Mononuclear cell (primary cell): ENCODE measurements around the gene DCTN1. TPM values are rescaled to one million over a fixed set of nuclear protein-coding genes. Genes with fewer than 3 reads are reported as not detected.
A peak's percentile ranks its signal among the peaks of the same experiment; 100 is the strongest.

Experiments used
- H3K27me3 ChIP-seq: 2 replicates; pipeline ENCODE4 v1.6.0; 2011; ENCODE audit warnings: low read length, control low read depth; ENCODE audit not compliant: insufficient read depth
- H3K4me1 ChIP-seq: 2 replicates; pipeline ENCODE4 v1.5.1; 2011; ENCODE audit warnings: mild to moderate bottlenecking, low read length, control low read depth; ENCODE audit not compliant: insufficient read depth
- H3K4me3 ChIP-seq: 2 replicates; pipeline ENCODE4 v1.5.1; 2011; ENCODE audit warnings: mild to moderate bottlenecking, low read length, moderate library complexity
- H3K9me3 ChIP-seq: 2 replicates; pipeline ENCODE4 v1.5.1; 2011; ENCODE audit warnings: low read depth, mild to moderate bottlenecking, control low read depth, low read length
- total RNA-seq: library from RNA; depleted of rRNA; stranded (reverse); fragments of >200 nt; gene quantifications from one replicate; pipeline ENCODE4 v1.2.3, GENCODE V29; 2012

DCTN1 gene
- total RNA-seq, 1 donor = 41.8 TPM

DNA sequence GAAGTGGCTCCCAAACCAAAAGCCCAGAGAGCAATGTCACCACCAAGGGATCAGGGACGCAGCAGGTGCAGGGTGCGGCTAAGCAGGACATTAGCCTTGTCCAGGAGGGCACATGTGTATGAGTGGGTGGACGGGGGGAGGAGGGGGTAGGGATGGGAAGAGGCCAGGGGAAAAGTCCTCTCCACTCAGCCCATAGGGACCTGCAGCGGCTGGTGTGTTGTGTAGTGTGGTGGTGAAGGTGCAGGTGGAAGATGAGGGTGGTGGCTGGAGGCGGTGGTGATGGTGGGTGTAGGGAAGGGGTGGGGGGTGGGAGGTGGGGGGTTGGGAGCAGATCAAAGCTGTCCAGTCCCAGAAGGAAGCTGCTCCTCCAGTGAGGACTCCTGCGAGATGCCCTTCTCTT, 37.7 kb upstream of the DCTN1 start:
- H3K4me3 ChIP-seq = no peak overlapping the region
- H3K9me3 ChIP-seq = no peaks in the 10 kb centered on the region
- peaks cover 60% of the 10 kb centered on the region for H3K4me1 ChIP-seq
- no peaks in the 10 kb centered on the region for H3K27me3 ChIP-seq

GRCh38 chr2:74417197-74417596, 37.1 kb upstream of the DCTN1 start:
- peaks cover 58% of the 10 kb centered on the region for H3K4me1 ChIP-seq
- H3K4me3 ChIP-seq = no peak overlapping the region
- no peaks in the 10 kb centered on the region for H3K9me3 ChIP-seq
- H3K27me3 ChIP-seq = no peaks in the 10 kb centered on the region

GRCh38 chr2:74416778-74417177, 36.7 kb upstream of the DCTN1 start:
- Histone ChIP-seq H3K4me1 (peaks cover 54% of the 10 kb centered on the region), H3K27me3 (no peaks in the 10 kb centered on the region), H3K9me3 (no peaks in the 10 kb centered on the region), H3K4me3 (no peak overlapping the region)

- Histone ChIP-seq H3K4me3 (peak overlapping the region; percentile 38), H3K4me1 (peaks cover 47% of the 10 kb centered on the region), H3K9me3 (no peaks in the 10 kb centered on the region), H3K27me3 (no peaks in the 10 kb centered on the region)
Measured at GRCh38 chr2:74415762-74416395, 35.8 kb upstream of the DCTN1 start.

DNA sequence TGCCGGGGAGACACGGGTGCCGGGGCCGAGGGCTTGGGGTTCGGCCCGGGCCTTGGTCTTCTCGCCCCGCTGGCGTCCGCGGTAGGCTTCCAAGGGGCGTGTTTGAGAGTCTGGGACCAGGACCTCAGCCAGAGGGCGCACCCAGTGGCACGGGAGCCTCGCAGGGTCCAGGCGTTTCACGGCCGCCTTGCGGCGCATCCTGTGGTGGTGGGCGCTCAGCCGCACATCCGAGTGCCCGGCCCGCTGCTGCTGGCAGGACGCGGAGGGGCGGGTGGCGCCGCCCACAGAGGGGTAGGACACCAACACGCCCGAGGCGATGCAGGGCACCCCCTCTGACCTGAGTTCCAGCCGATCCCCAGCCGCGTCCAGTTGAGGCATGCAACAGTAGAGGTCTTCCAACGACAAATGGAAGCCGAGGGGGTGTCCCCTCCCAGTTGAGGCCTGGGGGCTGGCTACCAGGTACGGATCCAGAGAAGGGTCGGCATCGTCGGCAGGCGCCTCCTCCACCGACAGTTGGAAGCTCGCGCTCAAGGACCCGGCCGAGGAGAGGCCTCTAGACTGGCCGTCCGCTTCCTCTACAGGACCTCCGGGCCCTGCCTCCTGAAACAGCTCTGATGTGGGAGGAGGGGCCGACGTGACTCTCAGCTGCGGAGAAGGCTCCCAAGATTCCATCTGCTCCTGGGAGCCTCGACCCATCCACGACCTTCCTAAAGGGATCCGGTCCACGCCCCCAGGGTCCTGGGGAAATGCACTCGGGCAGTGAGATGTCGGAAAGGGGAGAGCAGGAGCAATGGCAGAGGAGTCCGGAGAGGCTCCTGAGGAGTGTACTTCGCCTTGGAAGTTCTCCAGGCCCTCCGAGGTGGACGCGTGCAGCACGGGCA, 35.0 kb upstream of the DCTN1 start:
- no peaks in the 10 kb centered on the region for H3K27me3 ChIP-seq
- H3K4me3 ChIP-seq = peak overlapping the region; percentile 38
- H3K9me3 ChIP-seq = no peaks in the 10 kb centered on the region
- H3K4me1 ChIP-seq = peaks cover 40% of the 10 kb centered on the region

- peak overlapping the region; percentile 38 for H3K4me3 ChIP-seq
- no peaks in the 10 kb centered on the region for H3K9me3 ChIP-seq
- peaks cover 36% of the 10 kb centered on the region for H3K4me1 ChIP-seq
- no peaks in the 10 kb centered on the region for H3K27me3 ChIP-seq
Measured at GRCh38 chr2:74414441-74414840, 34.3 kb upstream of the DCTN1 start.

GRCh38 chr2:74413001-74413698, 33.0 kb upstream of the DCTN1 start:
- Histone ChIP-seq H3K27me3 (no peaks in the 10 kb centered on the region), H3K4me1 (peaks cover 32% of the 10 kb centered on the region), H3K4me3 (no peak overlapping the region), H3K9me3 (no peaks in the 10 kb centered on the region)

DNA sequence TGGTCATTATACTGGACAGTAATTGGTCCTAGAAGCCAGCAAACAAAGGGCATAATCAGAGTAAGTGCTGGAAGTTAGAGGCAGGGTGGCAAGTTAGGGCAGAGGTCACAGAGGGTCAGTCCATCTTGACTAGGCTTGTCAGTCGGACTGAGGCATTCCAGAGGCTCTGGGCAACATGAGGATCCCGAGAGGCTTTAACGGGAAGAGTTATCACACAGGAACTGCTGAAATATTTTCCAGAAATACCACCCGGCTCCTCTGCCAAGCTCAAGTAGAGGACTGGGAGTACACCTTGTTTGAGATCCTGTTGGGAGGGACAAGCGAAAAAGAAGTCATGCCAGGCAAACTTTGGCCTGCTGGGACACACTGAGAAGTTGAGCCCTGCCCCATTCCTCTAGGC, 27.6 kb upstream of the DCTN1 start:
- no peaks in the 10 kb centered on the region for H3K4me1 ChIP-seq
- no peaks in the 10 kb centered on the region for H3K27me3 ChIP-seq
- no peaks in the 10 kb centered on the region for H3K9me3 ChIP-seq
- no peak overlapping the region for H3K4me3 ChIP-seq

- Histone ChIP-seq H3K4me3 (no peak overlapping the region), H3K9me3 (no peaks in the 10 kb centered on the region), H3K27me3 (no peaks in the 10 kb centered on the region), H3K4me1 (no peaks in the 10 kb centered on the region)
Measured at GRCh38 chr2:74406035-74406434, 25.9 kb upstream of the DCTN1 start.

DNA sequence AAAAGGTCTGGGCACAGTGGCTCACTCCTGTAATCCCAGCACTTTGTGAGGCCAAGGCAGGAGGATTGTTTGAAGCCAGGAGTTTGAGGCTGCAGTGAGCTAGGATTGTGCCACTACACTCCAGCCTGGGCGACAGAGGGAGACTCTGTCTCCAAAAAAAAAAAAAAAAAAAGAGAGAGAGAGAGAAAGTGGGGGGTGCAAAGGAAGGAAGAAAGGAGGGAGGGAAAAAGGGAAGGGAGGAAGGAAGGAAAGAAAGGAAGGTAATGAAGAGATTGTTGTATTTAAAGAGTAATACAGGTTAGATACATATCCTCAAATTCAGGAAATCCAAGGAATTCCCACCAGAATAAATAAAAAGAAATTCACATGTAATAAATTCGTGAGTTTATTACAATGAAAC, 21.8 kb upstream of the DCTN1 start:
- Histone ChIP-seq H3K4me1 (no peaks in the 10 kb centered on the region), H3K4me3 (no peak overlapping the region), H3K9me3 (no peaks in the 10 kb centered on the region), H3K27me3 (no peaks in the 10 kb centered on the region)

GRCh38 chr2:74399785-74400184, 19.7 kb upstream of the DCTN1 start:
- Histone ChIP-seq H3K4me1 (no peaks in the 10 kb centered on the region), H3K9me3 (no peaks in the 10 kb centered on the region), H3K4me3 (no peak overlapping the region), H3K27me3 (peaks cover 1% of the 10 kb centered on the region)

- Histone ChIP-seq H3K27me3 (peaks cover 5% of the 10 kb centered on the region), H3K9me3 (no peaks in the 10 kb centered on the region), H3K4me3 (no peak overlapping the region), H3K4me1 (peaks cover 5% of the 10 kb centered on the region)
Measured at GRCh38 chr2:74396149-74396548, 16.0 kb upstream of the DCTN1 start.

DNA sequence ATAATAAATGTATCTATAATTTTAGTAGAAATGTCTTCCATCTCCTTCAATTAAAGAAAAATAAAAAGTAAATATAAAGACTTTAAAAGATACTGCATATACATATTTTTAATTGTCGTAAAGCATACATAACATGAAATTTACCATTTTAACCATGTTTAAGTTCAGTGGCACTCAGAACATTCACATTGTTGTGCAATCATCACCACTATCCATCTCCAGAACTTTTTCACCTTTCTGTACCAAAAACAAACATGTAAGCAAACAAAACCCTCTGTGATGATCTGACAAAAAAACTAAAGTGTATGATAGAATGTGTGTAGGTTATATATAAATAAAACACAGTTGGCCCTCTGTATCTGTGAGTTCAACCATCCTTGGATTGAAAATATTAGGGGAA, 13.4 kb upstream of the DCTN1 start:
- peaks cover 5% of the 10 kb centered on the region for H3K27me3 ChIP-seq
- H3K9me3 ChIP-seq = no peaks in the 10 kb centered on the region
- peaks cover 24% of the 10 kb centered on the region for H3K4me1 ChIP-seq
- no peak overlapping the region for H3K4me3 ChIP-seq

DNA sequence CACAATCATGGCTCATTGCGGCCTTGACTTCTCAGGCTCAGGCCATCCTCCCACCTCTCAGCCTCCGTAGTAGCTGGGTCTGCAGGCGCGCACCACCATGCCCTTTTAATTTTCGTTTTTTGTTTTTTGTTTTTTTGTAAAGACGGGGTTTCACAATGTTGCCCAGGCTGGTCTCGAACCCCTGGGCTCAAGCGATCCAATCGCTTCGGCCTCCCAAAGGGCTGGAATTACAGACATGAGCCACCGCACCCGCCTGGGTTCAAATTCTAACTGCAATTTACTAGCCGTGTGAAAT, 12.3 kb upstream of the DCTN1 start:
- Histone ChIP-seq H3K27me3 (peaks cover 5% of the 10 kb centered on the region), H3K9me3 (no peaks in the 10 kb centered on the region), H3K4me1 (peaks cover 32% of the 10 kb centered on the region), H3K4me3 (no peak overlapping the region)

DNA sequence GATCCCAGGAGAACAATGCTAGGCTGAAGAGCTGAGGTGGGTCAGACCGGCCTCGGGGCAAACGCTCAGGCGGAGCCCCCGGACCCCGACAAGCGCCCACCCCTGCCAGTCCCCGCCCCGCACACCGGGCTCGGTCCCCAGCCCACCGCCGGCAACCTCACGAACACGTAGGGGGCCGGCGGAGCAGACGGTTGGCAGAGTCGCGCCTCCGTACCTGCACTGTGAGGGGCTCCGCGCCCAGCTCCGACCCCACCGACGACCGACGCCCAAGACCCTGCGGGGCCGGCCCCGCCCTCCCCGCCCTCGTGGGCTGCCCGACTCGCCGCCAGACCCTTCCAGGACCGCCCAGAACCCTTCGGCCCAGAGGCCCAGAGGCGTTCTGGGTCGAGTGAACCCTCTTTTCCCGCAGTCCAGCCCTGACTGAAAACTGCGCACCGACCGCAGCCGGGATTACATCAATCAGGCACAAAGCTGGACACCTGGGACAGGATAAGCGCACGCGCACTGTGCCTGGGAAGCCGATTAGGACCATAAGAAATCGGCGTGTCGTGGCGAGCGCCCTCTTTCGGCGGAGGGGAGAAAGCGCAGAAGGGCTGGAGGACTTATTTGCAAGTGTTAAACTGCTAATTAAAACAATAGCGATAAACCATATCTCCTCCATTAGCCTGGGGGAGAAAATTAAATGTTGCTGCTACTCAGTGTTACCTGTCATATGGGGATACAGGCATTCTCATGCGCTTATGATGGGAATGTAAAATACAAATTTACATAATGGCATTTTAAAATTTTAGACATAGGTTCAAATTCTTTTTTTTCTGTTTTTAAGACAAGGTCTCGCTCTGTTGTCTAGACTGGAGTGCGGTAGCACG, 11.7 kb upstream of the DCTN1 start:
- no peaks in the 10 kb centered on the region for H3K9me3 ChIP-seq
- H3K4me1 ChIP-seq = peaks cover 32% of the 10 kb centered on the region
- peak overlapping the region; percentile 79 for H3K4me3 ChIP-seq
- peaks cover 5% of the 10 kb centered on the region for H3K27me3 ChIP-seq
